Body of pancreas (tissue), 4 donors: ENCODE results near the gene DHCR7. TPM values are rescaled to one million over a fixed set of nuclear protein-coding genes. Genes with fewer than 3 reads are reported as not detected.

Experiments used
- ATAC-seq: fragments of 150-250 bp; one replicate; pipeline ENCODE4 v1.9.1; 2016
- DNase-seq, 4 donors: peaks; one replicate each; pipeline ENCODE4 v3.0.0-alpha.2; 2019
- H3K27ac ChIP-seq, 4 donors: fragments of 200-600 bp; sonication (generic); 1 replicate in 3 of 4; 2 replicates in 1 of 4; pipeline versions ENCODE4 v1.5.1 to v1.6.1; 2016 to 2019; ENCODE audit warnings: mild to moderate bottlenecking in 1 of 4, mixed read lengths in 1 of 4, moderate library complexity in 1 of 4
- H3K27me3 ChIP-seq, 2 donors: fragments of 200-600 bp; sonication (generic); one replicate each; pipeline ENCODE4 v1.6.0; 2016; ENCODE audit warnings: mild to moderate bottlenecking in 1 of 2
- H3K36me3 ChIP-seq, 2 donors: fragments of 200-600 bp; sonication (generic); replicated peaks in 1 of 2; 2 replicates each; pipeline ENCODE4 v1.5.1; 2016; ENCODE audit warnings: low read depth in 2 of 2; ENCODE audit not compliant: insufficient read depth in 1 of 2
- H3K4me1 ChIP-seq: fragments of 200-600 bp; sonication (generic); one replicate; pipeline ENCODE4 v1.6.0; 2016
- H3K4me3 ChIP-seq, 2 donors: fragments of 200-600 bp; sonication (generic); 1 replicate in 1 of 2; 2 replicates in 1 of 2; pipeline ENCODE4 v1.5.1; 2016 to 2019
- H3K9me3 ChIP-seq, 3 donors: fragments of 200-600 bp; sonication (generic); 1 replicate in 2 of 3; 2 replicates in 1 of 3; pipeline ENCODE4 v1.5.1; 2016
- POLR2A ChIP-seq, 3 donors: fragments of 450-650 bp; IDR thresholded peaks; one replicate each; pipeline ENCODE4 v1.6.1; 2016; ENCODE audit warnings: antibody characterized with exemption in 3 of 3, mild to moderate bottlenecking in 2 of 3
- WGBS, 2 donors: methylation state at CpG; one replicate each; pipeline ENCODE4 v1.1.5; 2017; 5-methylcytosine and 5-hydroxymethylcytosine counted together
- intact Hi-C: fragments of 100-400 bp; cut with DNase I; formaldehyde crosslinking; loops from one replicate; pipeline ENCODE4 v1.15.1; 2023
- total RNA-seq, 2 donors: library from RNA; depleted of rRNA; stranded (reverse); fragments of >200 nt; gene quantifications; one replicate each; pipeline ENCODE4 v1.1.0, GENCODE V29; 2016
- TF ChIP-seq, protein P1 (sequence below), 7 experiments: fragments of 450-650 bp in 4 of 7; fragments of 200-600 bp in 3 of 7; sonication (generic) in 3 of 7; IDR thresholded peaks; one replicate each; pipeline ENCODE4 v1.5.1; 2016 to 2019; ENCODE audit warnings: antibody characterized with exemption in 7 of 7

The DHCR7 gene, protein sequence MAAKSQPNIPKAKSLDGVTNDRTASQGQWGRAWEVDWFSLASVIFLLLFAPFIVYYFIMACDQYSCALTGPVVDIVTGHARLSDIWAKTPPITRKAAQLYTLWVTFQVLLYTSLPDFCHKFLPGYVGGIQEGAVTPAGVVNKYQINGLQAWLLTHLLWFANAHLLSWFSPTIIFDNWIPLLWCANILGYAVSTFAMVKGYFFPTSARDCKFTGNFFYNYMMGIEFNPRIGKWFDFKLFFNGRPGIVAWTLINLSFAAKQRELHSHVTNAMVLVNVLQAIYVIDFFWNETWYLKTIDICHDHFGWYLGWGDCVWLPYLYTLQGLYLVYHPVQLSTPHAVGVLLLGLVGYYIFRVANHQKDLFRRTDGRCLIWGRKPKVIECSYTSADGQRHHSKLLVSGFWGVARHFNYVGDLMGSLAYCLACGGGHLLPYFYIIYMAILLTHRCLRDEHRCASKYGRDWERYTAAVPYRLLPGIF
- 10 to 100 TPM; 15.8 to 16.2 TPM for total RNA-seq

DNA sequence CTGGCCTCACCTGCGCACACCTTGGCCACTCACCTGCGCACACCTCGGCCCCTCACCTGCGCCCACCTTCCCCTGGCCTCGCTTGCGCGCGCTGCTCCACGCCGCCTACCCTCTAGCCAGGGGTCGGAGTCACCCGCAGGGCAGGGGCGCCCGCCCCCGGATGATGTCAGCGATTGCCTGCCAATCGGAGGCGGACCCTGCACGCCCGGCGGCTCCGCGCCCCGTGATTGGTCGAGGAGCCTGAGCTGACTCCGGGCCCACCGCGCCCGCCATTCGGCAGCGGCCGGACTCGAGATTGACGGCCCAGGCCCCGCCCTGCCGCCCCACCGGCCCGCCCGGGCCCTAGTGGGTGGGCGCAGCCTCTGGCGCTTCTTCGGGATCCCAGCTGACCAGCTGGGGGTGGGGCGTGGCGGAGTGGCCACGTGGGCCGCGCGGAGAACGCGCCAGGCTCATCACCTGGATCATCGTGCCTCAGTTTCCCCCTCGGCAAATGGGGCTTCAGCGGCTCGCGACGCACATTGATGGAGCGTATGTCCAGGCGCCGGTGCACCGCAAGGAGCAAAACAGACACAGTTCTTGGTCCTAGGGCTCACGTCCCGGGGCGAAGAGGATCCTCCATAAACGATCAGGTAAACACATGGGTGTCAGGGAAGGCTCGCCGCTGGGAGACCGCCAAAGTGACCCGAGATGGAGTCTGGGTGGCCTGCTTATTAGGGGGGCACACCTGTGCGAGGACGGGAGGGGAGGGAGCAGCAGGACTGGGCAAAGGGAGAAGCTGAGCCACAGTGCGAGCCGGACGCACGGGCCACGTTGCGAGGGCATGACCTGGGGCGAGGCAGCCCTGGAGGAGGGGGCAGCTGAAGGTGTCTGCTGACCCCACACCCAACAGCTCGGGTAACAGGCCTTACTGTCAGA is at the start of gene DHCR7:
TSS of gene DHCR7 (minus strand) at position 137 of the 915 bp plus-strand sequence. CDS start 3,441 bp downstream, outside the sequence.
- H3K9me3 ChIP-seq: no peaks in the 10 kb centered on the region
- no peaks in the 10 kb centered on the region for H3K27me3 ChIP-seq
- peaks cover 0 to 3% of the 10 kb centered on the region in 2 donors for H3K36me3 ChIP-seq
- peak; percentile 82 for ATAC-seq
- peak within 1 kb of the TSS; percentile 52 to 85 for H3K4me3 ChIP-seq
- WGBS, 2 donors: 1% methylated on average over 36 to 77 of the region's 78 CpGs
- DNase-seq: peak; percentile 95 to 97 (median 96)
- intact Hi-C loops: no loop called here
- peak; percentile 34 to 57 (median 47) for TF ChIP-seq POLR2A (IDR thresholded peaks at IDR 0.05)
- TF ChIP-seq, protein P1, sequence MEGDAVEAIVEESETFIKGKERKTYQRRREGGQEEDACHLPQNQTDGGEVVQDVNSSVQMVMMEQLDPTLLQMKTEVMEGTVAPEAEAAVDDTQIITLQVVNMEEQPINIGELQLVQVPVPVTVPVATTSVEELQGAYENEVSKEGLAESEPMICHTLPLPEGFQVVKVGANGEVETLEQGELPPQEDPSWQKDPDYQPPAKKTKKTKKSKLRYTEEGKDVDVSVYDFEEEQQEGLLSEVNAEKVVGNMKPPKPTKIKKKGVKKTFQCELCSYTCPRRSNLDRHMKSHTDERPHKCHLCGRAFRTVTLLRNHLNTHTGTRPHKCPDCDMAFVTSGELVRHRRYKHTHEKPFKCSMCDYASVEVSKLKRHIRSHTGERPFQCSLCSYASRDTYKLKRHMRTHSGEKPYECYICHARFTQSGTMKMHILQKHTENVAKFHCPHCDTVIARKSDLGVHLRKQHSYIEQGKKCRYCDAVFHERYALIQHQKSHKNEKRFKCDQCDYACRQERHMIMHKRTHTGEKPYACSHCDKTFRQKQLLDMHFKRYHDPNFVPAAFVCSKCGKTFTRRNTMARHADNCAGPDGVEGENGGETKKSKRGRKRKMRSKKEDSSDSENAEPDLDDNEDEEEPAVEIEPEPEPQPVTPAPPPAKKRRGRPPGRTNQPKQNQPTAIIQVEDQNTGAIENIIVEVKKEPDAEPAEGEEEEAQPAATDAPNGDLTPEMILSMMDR (IDR thresholded peaks at IDR 0.05): peak in 2 of 7 experiments; percentile 19 to 32
- H3K27ac ChIP-seq: peak within 1 kb of the TSS; percentile 68 to 87 (median 78)
- peaks cover 44% of the 10 kb centered on the region for H3K4me1 ChIP-seq

DNA sequence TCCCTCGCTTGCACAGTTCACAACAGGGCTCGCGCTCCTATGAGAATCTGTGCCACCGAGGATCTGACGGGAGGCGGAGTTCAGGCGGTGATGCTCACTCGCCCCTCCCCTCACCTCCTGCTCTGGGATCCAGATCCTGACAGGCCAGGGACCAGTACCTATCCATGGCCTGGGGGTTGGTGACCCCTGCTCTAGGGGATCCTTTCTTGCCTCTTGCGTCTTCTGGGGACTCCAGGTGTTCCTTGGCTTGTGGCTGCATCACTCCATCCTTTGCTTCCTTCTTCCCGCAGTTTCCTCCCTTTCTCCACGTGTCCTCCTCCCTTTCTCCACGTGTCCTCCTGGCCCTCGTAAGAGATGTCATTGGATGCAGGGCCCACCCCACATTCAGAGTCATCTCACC is 48.2 kb upstream of the DHCR7 start:
- H3K27ac ChIP-seq: no peak overlapping the region
- intact Hi-C loops: no loop called here
- H3K4me1 ChIP-seq: no peaks in the 10 kb centered on the region
- ATAC-seq (no peak), DNase-seq (no peak)
- H3K9me3 ChIP-seq: no peaks in the 10 kb centered on the region
- H3K4me3 ChIP-seq: no peak overlapping the region
- H3K36me3 ChIP-seq: peaks cover 23 to 32% of the 10 kb centered on the region in 2 donors
- 94 to 98% methylated on average over 13 of the region's 13 CpGs for WGBS, 2 donors
- TF ChIP-seq POLR2A (IDR thresholded peaks at IDR 0.05): no peak
- TF ChIP-seq, protein P1 (IDR thresholded peaks at IDR 0.05): no peak
- H3K27me3 ChIP-seq: no peaks in the 10 kb centered on the region

DNA sequence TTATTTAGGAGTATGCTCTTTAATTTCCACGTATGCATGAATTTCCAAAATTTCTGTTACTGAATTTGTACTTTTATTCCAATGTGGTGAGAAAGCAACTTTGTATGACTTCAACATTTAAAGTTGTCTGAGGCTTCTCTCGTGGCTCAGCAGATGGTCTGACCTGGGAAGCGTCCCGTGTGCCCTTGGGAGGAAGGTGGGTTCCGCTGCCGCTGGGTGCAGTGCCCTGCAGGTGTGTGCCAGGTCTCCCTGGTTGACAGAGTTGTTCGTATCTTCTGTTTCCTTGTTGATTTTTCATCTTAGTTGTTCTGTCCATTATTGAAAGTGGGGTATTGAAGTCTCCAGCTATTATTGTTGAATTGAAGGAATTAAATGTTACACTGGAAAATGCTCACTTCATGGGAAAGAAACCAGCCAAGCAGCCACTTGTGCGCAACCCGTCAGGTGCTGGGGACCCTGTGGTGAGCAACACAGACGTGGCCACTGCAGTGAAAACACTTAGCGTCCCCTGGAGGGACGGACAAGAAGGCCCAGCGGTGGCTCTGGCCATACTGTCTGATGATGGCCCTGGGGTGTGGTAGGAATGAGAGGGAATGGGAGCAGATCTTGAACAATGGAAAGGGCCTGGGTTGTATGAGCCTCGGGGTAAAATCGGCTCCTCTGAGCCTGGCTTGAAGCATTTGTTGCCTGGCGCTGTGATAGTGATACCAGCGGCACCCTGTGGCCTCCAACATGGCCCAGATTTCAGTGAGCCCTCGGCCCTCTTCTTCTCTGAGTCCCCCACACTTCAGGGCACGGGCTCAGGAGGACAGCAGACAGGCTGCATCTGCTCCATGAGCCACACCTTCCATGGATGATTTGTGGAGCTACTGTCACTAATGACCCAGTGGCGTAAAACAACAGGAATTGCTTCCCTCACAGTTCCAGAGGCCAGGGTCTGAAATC is 47.4 kb upstream of the DHCR7 start:
- H3K9me3 ChIP-seq: no peaks in the 10 kb centered on the region
- no peak for DNase-seq
- no peaks in the 10 kb centered on the region for H3K27me3 ChIP-seq
- no peak overlapping the region for H3K27ac ChIP-seq
- intact Hi-C loops: no loop called here
- WGBS, 2 donors: 93 to 97% methylated on average over 18 to 20 of the region's 20 CpGs
- H3K36me3 ChIP-seq: peaks cover 29 to 35% of the 10 kb centered on the region in 2 donors
- H3K4me1 ChIP-seq: no peaks in the 10 kb centered on the region
- no peak overlapping the region for H3K4me3 ChIP-seq
- ATAC-seq: no peak
- TF ChIP-seq, protein P1 (IDR thresholded peaks at IDR 0.05): no peak
- no peak for TF ChIP-seq POLR2A (IDR thresholded peaks at IDR 0.05)

DNA sequence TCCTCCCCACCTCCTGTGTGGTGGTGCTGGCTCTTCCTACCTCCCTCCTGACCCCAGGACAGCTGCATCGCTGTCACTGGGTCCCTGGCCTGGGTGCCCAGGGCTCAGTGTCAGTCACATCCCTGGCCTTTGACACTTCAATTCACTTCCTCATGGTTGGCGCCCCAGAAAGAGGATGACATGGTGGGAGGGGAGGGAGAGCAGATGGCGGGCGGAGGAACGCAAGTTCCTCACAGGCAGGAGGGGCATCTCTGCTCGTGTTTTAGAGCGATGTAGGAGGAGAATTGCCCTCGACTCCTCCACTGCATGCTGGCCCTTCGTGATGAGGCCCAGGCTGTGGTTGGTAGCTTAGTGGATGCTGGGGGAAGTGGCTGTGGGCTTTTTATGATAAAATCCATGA is 43.7 kb upstream of the DHCR7 start:
- no peak for DNase-seq
- ATAC-seq: no peak
- 90 to 97% methylated on average over 9 of the region's 9 CpGs for WGBS, 2 donors
- intact Hi-C loops: no loop called here
- Histone ChIP-seq H3K27ac (no peak overlapping the region), H3K4me3 (no peak overlapping the region), H3K27me3 (no peaks in the 10 kb centered on the region), H3K36me3 (peaks cover 14 to 18% of the 10 kb centered on the region in 2 donors), H3K4me1 (no peaks in the 10 kb centered on the region), H3K9me3 (no peaks in the 10 kb centered on the region)
- TF ChIP-seq, protein P1 (IDR thresholded peaks at IDR 0.05): no peak
- no peak for TF ChIP-seq POLR2A (IDR thresholded peaks at IDR 0.05)
